Uterus (tissue), 2 donors: ENCODE data around the gene IER3IP1.

Source experiments
- CTCF ChIP-seq, 4 experiments: fragments of 200-600 bp in 2 of 4; fragments of 450-650 bp in 2 of 4; sonication (generic) in 2 of 4; IDR thresholded peaks; one replicate each; pipeline ENCODE4 v1.5.1; 2016 to 2019; ENCODE audit warnings: antibody characterized with exemption in 4 of 4, mild to moderate bottlenecking in 2 of 4, moderate library complexity in 1 of 4
- POLR2A ChIP-seq, 2 donors: fragments of 450-650 bp; IDR thresholded peaks; one replicate each; pipeline ENCODE4 v1.6.1; 2016; ENCODE audit warnings: antibody characterized with exemption in 2 of 2, mild to moderate bottlenecking in 1 of 2, moderate library complexity in 1 of 2

- TF ChIP-seq CTCF (IDR thresholded peaks at IDR 0.05), result no peak
- no peak for TF ChIP-seq POLR2A (IDR thresholded peaks at IDR 0.05)
These were observed 57.2 kb downstream of the IER3IP1 start for GRCh38 chr18:47118981-47119380.
